Tibial nerve (tissue), 3 donors: ENCODE results near the gene DDX28.

Experiments used
- CTCF ChIP-seq, 5 experiments: fragments of 200-600 bp in 3 of 5; fragments of 450-650 bp in 2 of 5; sonication (generic) in 3 of 5; IDR thresholded peaks; one replicate each; pipeline ENCODE4 v1.5.1; 2016 to 2019; ENCODE audit warnings: antibody characterized with exemption in 5 of 5, mild to moderate bottlenecking in 3 of 5, moderate library complexity in 2 of 5
- POLR2A ChIP-seq, 2 donors: fragments of 450-650 bp; IDR thresholded peaks; one replicate each; pipeline ENCODE4 v1.6.1; 2017; ENCODE audit warnings: antibody characterized with exemption in 2 of 2, mild to moderate bottlenecking in 2 of 2, moderate library complexity in 2 of 2

GRCh38 chr16:67995423-67995822 is 27.6 kb downstream of the DDX28 start:
- TF ChIP-seq CTCF (IDR thresholded peaks at IDR 0.05) (no peak), POLR2A (IDR thresholded peaks at IDR 0.05) (no peak)
